K562 (cell line): Measurements from ENCODE around the gene HTRA3. TPM values are rescaled to one million over a fixed set of nuclear protein-coding genes. Genes with fewer than 3 reads are reported as not detected.

ENCODE experiments used
- ATAC-seq: fragments of 200-7000 bp; cut with Tn5 transposase; 3 replicates; pipeline ENCODE4 v1.9.1; 2020; ENCODE audit warnings: moderate library complexity
- BruUV-seq: library from RNA; stranded (reverse); fragments of 400-500 nt; replicated peaks from 2 replicates; lab custom pipeline; 2021; lab: Mats Ljungman, UMichigan
- CTCF ChIA-PET: fragments of 300-600 bp; formaldehyde crosslinking; extraction: SDS; loops from one replicate; lab custom pipeline; 2021; ENCODE audit warnings: low intra/inter-chr PET ratio; lab: Yijun Ruan, JAX
- POLR2A ChIA-PET: fragments of 300-600, 350-650 bp; sonication (Branson Sonifier 250); formaldehyde crosslinking; extraction: SDS; loops from one replicate; lab custom pipeline; 2021; ENCODE audit warnings: antibody characterized with exemption, inconsistent platforms; lab: Yijun Ruan, JAX
- DNase-seq, 4 experiments: peaks; one replicate each; pipeline versions ENCODE4 v3.0.0 to v3.0.0-alpha.2; 2011 to 2018; ENCODE audit warnings: low spot score in 3 of 4, mixed read lengths in 3 of 4; ENCODE audit errors: extremely low read depth in 1 of 4
- FAIRE-seq: peaks from 2 replicates; lab custom pipeline; 2011; peaks lifted over from hg19 to GRCh38; lab: Jason Lieb, UNC
- H2AFZ ChIP-seq: 2 replicates; pipeline ENCODE4 v1.6.0; 2011; ENCODE audit warnings: low read depth, low read length, control low read depth, inconsistent platforms
- H3K27ac ChIP-seq: fragments of 200-600 bp; 3 replicates; pipeline ENCODE4 v1.8.0; 2011; ENCODE audit warnings: low read depth, mild to moderate bottlenecking, control low read depth, inconsistent platforms, low read length, moderate library complexity, mixed read lengths; ENCODE audit errors: extremely low read depth
- H3K27me3 ChIP-seq, 2 experiments: fragments of 300-600 bp in 1 of 2; 2 replicates in 1 of 2; 3 replicates in 1 of 2; pipeline versions ENCODE4 v1.6.0 to v1.8.0; 2011; ENCODE audit warnings: inconsistent platforms in 2 of 2, low read length in 2 of 2, mild to moderate bottlenecking in 1 of 2, mixed read lengths in 1 of 2, moderate library complexity in 1 of 2; ENCODE audit not compliant: control insufficient read depth in 2 of 2, insufficient read depth in 2 of 2
- H3K36me3 ChIP-seq: fragments of 300-600 bp; 3 replicates; pipeline ENCODE4 v1.8.0; 2011; ENCODE audit warnings: mild to moderate bottlenecking, low read length, inconsistent platforms; ENCODE audit not compliant: control insufficient read depth, insufficient read depth
- H3K4me1 ChIP-seq, 2 experiments: fragments of 200-600 bp in 1 of 2; replicated peaks in 1 of 2; 2 replicates in 1 of 2; 3 replicates in 1 of 2; pipeline versions ENCODE4 v1.5.1 to v1.8.0; 2011; ENCODE audit warnings: inconsistent platforms in 2 of 2, low read length in 2 of 2, mild to moderate bottlenecking in 1 of 2, mixed read lengths in 1 of 2, moderate library complexity in 1 of 2; ENCODE audit not compliant: control insufficient read depth in 2 of 2, insufficient read depth in 2 of 2
- H3K4me2 ChIP-seq: 2 replicates; pipeline ENCODE4 v1.6.1; 2011; ENCODE audit warnings: low read length, control low read depth, inconsistent platforms, mixed read lengths; ENCODE audit not compliant: insufficient read depth
- H3K4me3 ChIP-seq: fragments of 200-600 bp; sonication (generic), shearing (Covaris generic); 2 replicates; pipeline ENCODE4 v1.5.1; 2016; ENCODE audit warnings: control low read depth, inconsistent platforms
- H3K79me2 ChIP-seq: fragments of 200-600 bp; 3 replicates; pipeline ENCODE4 v1.8.0; 2011; ENCODE audit warnings: low read length, inconsistent platforms; ENCODE audit not compliant: control insufficient read depth, insufficient read depth
- H3K9ac ChIP-seq, 2 experiments: 2 replicates each; pipeline versions ENCODE4 v1.6.0 to v1.6.1; 2011; ENCODE audit warnings: low read depth in 2 of 2, low read length in 2 of 2, control low read depth in 1 of 2, inconsistent platforms in 1 of 2, mild to moderate bottlenecking in 1 of 2, mixed read lengths in 1 of 2; ENCODE audit not compliant: insufficient read depth in 1 of 2
- H3K9me1 ChIP-seq: one replicate; pipeline ENCODE4 v1.6.0; 2011; ENCODE audit warnings: inconsistent platforms, mild to moderate bottlenecking, low read length, moderate library complexity; ENCODE audit not compliant: control insufficient read depth, insufficient read depth
- H3K9me3 ChIP-seq: replicated peaks from 2 replicates; pipeline ENCODE4 v1.5.1; 2011; ENCODE audit warnings: low read depth, low read length, inconsistent platforms; ENCODE audit not compliant: control insufficient read depth, insufficient read depth
- H4K20me1 ChIP-seq: replicated peaks from 2 replicates; pipeline ENCODE4 v1.6.1; 2011; ENCODE audit warnings: low read length, inconsistent platforms, mixed read lengths; ENCODE audit not compliant: control insufficient read depth, insufficient read depth
- ATF4 ChIP-seq: fragments of 450-650 bp; formaldehyde crosslinking; IDR thresholded peaks from 2 replicates; pipeline ENCODE4 v1.4.0; 2022; ENCODE audit warnings: mild to moderate bottlenecking, moderate library complexity
- CBX5 ChIP-seq: IDR thresholded peaks from 2 replicates; pipeline ENCODE4 v1.6.1; 2014; ENCODE audit warnings: low read depth, borderline replicate concordance
- IRF2 ChIP-seq: sonication (generic); formaldehyde crosslinking; IDR thresholded peaks from 2 replicates; pipeline ENCODE4 v1.8.1; 2022; ENCODE audit warnings: mild to moderate bottlenecking, missing genetic modification reagents
- KLF10 ChIP-seq: fragments of 250-450 bp; sonication (Bioruptor Pico); IDR thresholded peaks from 2 replicates; pipeline ENCODE4 v1.6.1; 2021; ENCODE audit warnings: matching md5 sums
- MEF2A ChIP-seq: IDR thresholded peaks from 2 replicates; pipeline ENCODE4 v1.6.1; 2011; ENCODE audit warnings: low read depth, mild to moderate bottlenecking, low read length, moderate library complexity; ENCODE audit not compliant: control insufficient read depth
- ZNF224 ChIP-seq: sonication (generic); formaldehyde crosslinking; IDR thresholded peaks from 2 replicates; pipeline ENCODE4 v1.8.0; 2022; ENCODE audit warnings: mild to moderate bottlenecking, missing genetic modification reagents
- ZNF354B ChIP-seq: fragments of 250-450 bp; sonication (Bioruptor Pico); IDR thresholded peaks from 2 replicates; pipeline ENCODE4 v1.4.0; 2020
- ZNF507 ChIP-seq: conservative IDR thresholded peaks from 2 replicates; pipeline ENCODE4 v1.6.1; 2017; ENCODE audit warnings: missing genetic modification characterization, missing compliant biosample characterization
- ZNF589 ChIP-seq: fragments of 200-800 bp; sonication (Bioruptor generic); IDR thresholded peaks from 2 replicates; pipeline ENCODE4 v1.6.1; 2016; ENCODE audit warnings: low read depth, missing genetic modification characterization, missing compliant biosample characterization
- in situ Hi-C: fragments of 300-500 bp; cut with MboI; formaldehyde crosslinking; loops from 4 replicates; pipeline ENCODE4 v1.15.0; 2018; ENCODE audit warnings: inconsistent platforms, mixed read lengths
- intact Hi-C: fragments of 100-400 bp; cut with micrococcal nuclease; formaldehyde crosslinking; loops from 2 replicates; pipeline ENCODE4 v1.14.2; 2022
- polyA plus RNA-seq, 8 experiments: library from polyadenylated mRNA; depleted of rRNA in 4 of 8; stranded (reverse) in 5 of 8; unstranded in 3 of 8; fragments of >200 nt; fragmentation: Nextera tagmentation in 2 of 8; fragmentation: Illumina TruSeq in 1 of 8; extraction: Ambion mirVana in 2 of 8; extraction: Trizol in 1 of 8; gene quantifications; 2 replicates each; pipeline versions ENCODE4 v1.2.1 to v1.2.3, GENCODE V29; 2011 to 2014; ENCODE audit warnings: inconsistent platforms in 1 of 8, missing spikeins in 1 of 8
- total RNA-seq, 7 experiments: library from RNA; depleted of rRNA in 6 of 7; stranded (reverse); fragments of >200 nt in 6 of 7; fragmentation: Illumina TruSeq in 2 of 7; extraction: Trizol in 2 of 7; gene quantifications; 2 replicates each; pipeline versions ENCODE4 v1.2.1 to v1.2.3, GENCODE V29; 2011 to 2021; ENCODE audit warnings: low replicate concordance in 1 of 7

HTRA3 gene
- total and polyA plus RNA-seq, 9 of the 15 experiments (the other 6 are each of a cell fraction or from before 2014, with no cell fraction given): 0.04 TPM; not detected in 8

- H3K79me2 ChIP-seq: no peaks in the 10 kb centered on the region
- ATAC-seq (no peak), DNase-seq (no peak), FAIRE-seq (no peak)
- no peak overlapping the region for H3K4me3 ChIP-seq
- 0 out of 2 replicates have a peak, but pooled peaks cover 3% of the 10 kb centered on the region for H4K20me1 ChIP-seq
- no peaks in the 10 kb centered on the region for H3K9me3 ChIP-seq
- H2AFZ ChIP-seq: no peak overlapping the region
- ChIA-PET POLR2A (no interaction called here), CTCF (no interaction called here)
- intact Hi-C loops: no loop called here
- no peaks in the 10 kb centered on the region for H3K9me1 ChIP-seq
- H3K36me3 ChIP-seq: no peaks in the 10 kb centered on the region
- no TSS peak for BruUV-seq
- peaks cover 2 to 36% of the 10 kb centered on the region in 2 experiments; a peak in 4 of 5 replicates for H3K4me1 ChIP-seq
- H3K4me2 ChIP-seq: no peak overlapping the region
- H3K27me3 ChIP-seq: peaks cover 2 to 27% of the 10 kb centered on the region in 2 experiments; a peak in 2 of 5 replicates
- no peak for TF ChIP-seq ZNF507
- TF ChIP-seq ZNF224 (CRISPR knock-in tag): no peak
- TF ChIP-seq ZNF589 (CRISPR knock-in tag): no peak
- no peak for TF ChIP-seq ATF4 (CRISPR knock-in tag)
- no peak for TF ChIP-seq IRF2
- no peak for TF ChIP-seq MEF2A
- no peak for TF ChIP-seq ZNF354B (CRISPR knock-in tag)
- TF ChIP-seq KLF10 (CRISPR knock-in tag): no peak
- no peak for TF ChIP-seq CBX5
- in situ Hi-C loops: no loop called here
- no peak overlapping the region for H3K27ac ChIP-seq
- H3K9ac ChIP-seq: no peak overlapping the region
Observed at GRCh38 chr4:8312976-8313375, 43.4 kb downstream of the HTRA3 start.
